Astrocyte (in vitro differentiated cells and primary cell): ENCODE measurements around the gene TWF1.

Source experiments
- CTCF ChIP-seq: IDR thresholded peaks from 2 replicates; pipeline ENCODE4 v1.5.1; 2011; ENCODE audit warnings: low read depth, mild to moderate bottlenecking, inconsistent platforms, low read length, moderate library complexity; ENCODE audit not compliant: insufficient read depth
- EZH2 ChIP-seq: IDR thresholded peaks from 2 replicates; pipeline ENCODE4 v1.6.1; 2012; ENCODE audit warnings: mild to moderate bottlenecking, low read length, inconsistent platforms; ENCODE audit not compliant: insufficient read depth

- TF ChIP-seq CTCF (no peak), EZH2 (no peak)
Measured at GRCh38 chr12:43762596-43762995, 43.5 kb downstream of the TWF1 start.
